PFSK-1 (cell line): ENCODE results near the gene CRISPLD2.

Source experiments
- POLR2AphosphoS5 ChIP-seq: IDR thresholded peaks from 2 replicates; pipeline ENCODE4 v1.6.1; 2012; ENCODE audit warnings: low read depth, mild to moderate bottlenecking, control low read depth, low read length, moderate library complexity
- SIN3A ChIP-seq: IDR thresholded peaks from 2 replicates; pipeline ENCODE4 v1.6.1; 2012; ENCODE audit warnings: mild to moderate bottlenecking, low read length, moderate library complexity, borderline replicate concordance; ENCODE audit not compliant: insufficient read depth

- no peak for TF ChIP-seq POLR2AphosphoS5
- TF ChIP-seq SIN3A = no peak
Observed at GRCh38 chr16:84950906-84951305, 131.1 kb downstream of the CRISPLD2 start.
